H9 (cell line): ENCODE data around the gene ODAD3. TPM values are rescaled to one million over a fixed set of nuclear protein-coding genes. Genes with fewer than 3 reads are reported as not detected.

Experiments used
- DNase-seq: peaks from one replicate; pipeline ENCODE4 v3.0.0-alpha.2; 2017
- H2AFZ ChIP-seq: one replicate; pipeline ENCODE4 v1.6.1; 2013; ENCODE audit warnings: mild to moderate bottlenecking, low read length, control low read depth, moderate library complexity
- H2AK5ac ChIP-seq: 2 replicates; pipeline ENCODE4 v1.6.1; 2013; ENCODE audit warnings: low read length, control low read depth, mixed read lengths; ENCODE audit not compliant: insufficient read length
- H2BK120ac ChIP-seq: one replicate; pipeline ENCODE4 v1.6.1; 2013; ENCODE audit warnings: low read depth, mild to moderate bottlenecking, low read length, control low read depth, inconsistent platforms; ENCODE audit not compliant: poor library complexity, severe bottlenecking
- H2BK12ac ChIP-seq: 2 replicates; pipeline ENCODE4 v1.6.1; 2013; ENCODE audit warnings: low read length, control low read depth, mixed read lengths, low read depth; ENCODE audit not compliant: insufficient read length
- H2BK15ac ChIP-seq: 2 replicates; pipeline ENCODE4 v1.6.1; 2013; ENCODE audit warnings: low read depth, low read length, control low read depth
- H2BK20ac ChIP-seq: one replicate; pipeline ENCODE4 v1.6.1; 2013; ENCODE audit warnings: low read depth, mild to moderate bottlenecking, low read length, control low read depth, inconsistent platforms; ENCODE audit not compliant: poor library complexity, severe bottlenecking
- H2BK5ac ChIP-seq: 2 replicates; pipeline ENCODE4 v1.6.1; 2013; ENCODE audit warnings: low read length, control low read depth, mixed read lengths; ENCODE audit not compliant: insufficient read length
- H3K14ac ChIP-seq: 2 replicates; pipeline ENCODE4 v1.6.1; 2013; ENCODE audit warnings: low read length, control low read depth; ENCODE audit not compliant: insufficient read depth
- H3K18ac ChIP-seq: 2 replicates; pipeline ENCODE4 v1.6.1; 2013; ENCODE audit warnings: low read depth, mild to moderate bottlenecking, mixed read lengths, low read length, control low read depth; ENCODE audit not compliant: insufficient read length
- H3K23ac ChIP-seq: 2 replicates; pipeline ENCODE4 v1.6.1; 2013; ENCODE audit warnings: low read length, control low read depth, mixed read lengths, low read depth; ENCODE audit not compliant: insufficient read length
- H3K23me2 ChIP-seq: 2 replicates; pipeline ENCODE4 v1.6.1; 2013; ENCODE audit warnings: low read depth, mild to moderate bottlenecking, mixed read lengths, low read length, control low read depth; ENCODE audit not compliant: insufficient read length, poor library complexity, severe bottlenecking
- H3K27ac ChIP-seq: 2 replicates; pipeline ENCODE4 v1.5.1; 2013; ENCODE audit warnings: low read length, control low read depth, mixed read lengths, low read depth; ENCODE audit not compliant: insufficient read length
- H3K27me3 ChIP-seq: 2 replicates; pipeline ENCODE4 v1.6.1; 2013; ENCODE audit warnings: low read length, control low read depth, inconsistent platforms; ENCODE audit not compliant: insufficient read depth
- H3K4ac ChIP-seq: 2 replicates; pipeline ENCODE4 v1.6.1; 2013; ENCODE audit warnings: low read depth, mild to moderate bottlenecking, control low read depth, inconsistent platforms, low read length, moderate library complexity
- H3K4me1 ChIP-seq: 2 replicates; pipeline ENCODE4 v1.6.1; 2013; ENCODE audit warnings: low read length, control low read depth, inconsistent platforms; ENCODE audit not compliant: insufficient read depth
- H3K4me2 ChIP-seq: 2 replicates; pipeline ENCODE4 v1.6.1; 2013; ENCODE audit warnings: low read length, control low read depth, mixed read lengths; ENCODE audit not compliant: insufficient read length, insufficient read depth
- H3K56ac ChIP-seq: 2 replicates; pipeline ENCODE4 v1.6.1; 2013; ENCODE audit warnings: low read depth, mild to moderate bottlenecking, mixed read lengths, low read length, control low read depth; ENCODE audit not compliant: insufficient read length
- H3K79me1 ChIP-seq: 2 replicates; pipeline ENCODE4 v1.6.1; 2013; ENCODE audit warnings: low read depth, mild to moderate bottlenecking, moderate library complexity, low read length, control low read depth, inconsistent platforms; ENCODE audit not compliant: insufficient read depth, poor library complexity, severe bottlenecking
- H3K79me2 ChIP-seq: 2 replicates; pipeline ENCODE4 v1.6.1; 2013; ENCODE audit warnings: low read length, control low read depth, inconsistent platforms; ENCODE audit not compliant: insufficient read depth
- H3K9ac ChIP-seq: 2 replicates; pipeline ENCODE4 v1.6.1; 2013; ENCODE audit warnings: low read length, control low read depth, mixed read lengths; ENCODE audit not compliant: insufficient read length; ENCODE audit errors: extremely low read depth
- H3K9me3 ChIP-seq: one replicate; pipeline ENCODE4 v1.6.1; 2013; ENCODE audit warnings: low read depth, low read length, inconsistent platforms; ENCODE audit not compliant: control insufficient read depth
- H3T11ph ChIP-seq: one replicate; pipeline ENCODE4 v1.6.1; 2013; ENCODE audit warnings: mild to moderate bottlenecking, low read length, control low read depth, inconsistent platforms
- H4K20me1 ChIP-seq: one replicate; pipeline ENCODE4 v1.6.1; 2013; ENCODE audit not compliant: control insufficient read depth, insufficient read length, insufficient read depth
- H4K5ac ChIP-seq: 2 replicates; pipeline ENCODE4 v1.6.1; 2013; ENCODE audit warnings: low read depth, mild to moderate bottlenecking, mixed read lengths, low read length, control low read depth; ENCODE audit not compliant: insufficient read length
- H4K8ac ChIP-seq: replicated peaks from 2 replicates; pipeline ENCODE4 v1.6.1; 2013; ENCODE audit warnings: low read length, control low read depth, mixed read lengths, low read depth; ENCODE audit not compliant: insufficient read length
- H4K91ac ChIP-seq: 2 replicates; pipeline ENCODE4 v1.6.1; 2013; ENCODE audit warnings: low read depth, mild to moderate bottlenecking, moderate library complexity, mixed read lengths, low read length, control low read depth; ENCODE audit not compliant: insufficient read length
- H3K27ac Mint-ChIP-seq, 3 experiments: 2 replicates in 2 of 3; 3 replicates in 1 of 3; pipeline ENCODE4 v1.8.0; 2020 to 2021; ENCODE audit warnings: mixed read lengths in 3 of 3, mild to moderate bottlenecking in 1 of 3, moderate library complexity in 1 of 3
- H3K27me3 Mint-ChIP-seq: 2 replicates; pipeline ENCODE4 v1.8.0; 2021; ENCODE audit warnings: low read depth, mild to moderate bottlenecking, moderate library complexity, mixed read lengths
- H3K36me3 Mint-ChIP-seq, 3 experiments: 2 replicates in 2 of 3; 3 replicates in 1 of 3; pipeline ENCODE4 v1.8.0; 2020 to 2021; ENCODE audit warnings: low read depth in 3 of 3, mixed read lengths in 3 of 3; ENCODE audit not compliant: insufficient read depth in 1 of 3
- H3K4me1 Mint-ChIP-seq, 2 experiments: 2 replicates each; pipeline ENCODE4 v1.8.0; 2020; ENCODE audit warnings: mixed read lengths in 2 of 2
- H3K4me3 Mint-ChIP-seq, 2 experiments: 2 replicates in 1 of 2; 3 replicates in 1 of 2; pipeline ENCODE4 v1.8.0; 2020 to 2021; ENCODE audit warnings: mild to moderate bottlenecking in 2 of 2, mixed read lengths in 2 of 2, moderate library complexity in 1 of 2
- H3K9me3 Mint-ChIP-seq, 2 experiments: 2 replicates in 1 of 2; 3 replicates in 1 of 2; pipeline ENCODE4 v1.8.0; 2020; ENCODE audit warnings: mild to moderate bottlenecking in 2 of 2, mixed read lengths in 2 of 2, moderate library complexity in 1 of 2
- CTCF ChIP-seq: fragments of 200-600 bp; sonication (generic); conservative IDR thresholded peaks from 3 replicates; pipeline ENCODE4 v1.8.0; 2021; ENCODE audit warnings: antibody characterized with exemption, mild to moderate bottlenecking
- WGBS: extraction: QIAGEN DNeasy Blood & Tissue Kit; methylation state at CpG from one replicate; pipeline ENCODE4 v1.1.7; 2013; ENCODE audit warnings: missing lambda C conversion rate, low lambda C conversion rate, mixed read lengths; ENCODE audit not compliant: insufficient read length; ENCODE audit errors: extremely low coverage; 5-methylcytosine and 5-hydroxymethylcytosine counted together
- total RNA-seq: library from RNA; stranded (reverse); gene quantifications from 2 replicates; pipeline ENCODE4 v1.2.1, GENCODE V29; 2021

Gene ODAD3
- total RNA-seq, 1 experiment from 2014 or later = 2.5 TPM

DNA sequence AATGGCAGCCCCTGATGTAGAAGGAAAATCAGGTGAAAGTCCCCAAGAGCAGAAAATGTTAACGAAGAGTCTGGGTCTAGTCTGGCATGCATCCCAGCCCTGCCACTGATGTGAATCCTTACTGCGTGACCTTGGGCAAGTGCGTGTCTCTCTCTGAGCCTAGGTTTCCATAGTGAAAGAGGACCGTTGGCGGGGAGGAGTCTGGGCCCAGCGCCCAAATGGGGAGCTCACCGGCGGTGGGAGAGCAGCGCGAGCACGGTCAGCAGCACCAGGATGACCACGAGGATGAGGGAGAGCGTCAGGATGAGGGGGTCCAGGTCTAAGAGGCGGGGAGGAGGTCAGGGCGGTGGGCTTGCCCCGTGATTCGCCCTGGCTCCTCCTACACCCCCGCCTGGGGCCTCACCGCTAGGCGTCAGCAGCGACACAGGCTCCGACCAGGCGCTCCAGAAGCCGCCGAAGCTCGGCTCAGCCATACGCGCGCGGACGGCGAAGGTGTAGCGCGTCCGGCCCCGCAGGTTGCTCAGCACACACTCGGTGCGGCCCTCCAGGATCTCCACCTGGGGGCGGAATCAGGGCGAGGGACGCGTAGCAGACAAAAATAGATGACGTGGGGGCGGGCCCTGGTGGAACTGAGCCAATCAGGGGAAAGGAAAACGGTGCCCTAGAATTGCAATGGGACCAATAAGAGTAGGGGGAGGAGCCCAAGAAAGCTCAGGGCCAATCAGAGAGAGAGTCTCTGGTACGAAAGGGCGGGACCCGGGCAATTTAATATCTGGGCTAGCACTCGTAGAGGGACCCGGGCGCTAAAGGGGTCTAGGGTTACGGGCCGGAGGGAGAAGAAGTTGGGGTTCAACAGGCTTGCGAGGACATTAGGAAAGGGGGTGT is 54.0 kb downstream of the ODAD3 start:
- Histone ChIP-seq H3K79me2 (no peaks in the 10 kb centered on the region), H4K8ac (no peak overlapping the region), H3K23ac (no peak overlapping the region), H4K91ac (no peak overlapping the region), H3K9ac (peak overlapping the region; percentile 40), H2AFZ (no peak overlapping the region), H2BK5ac (no peak overlapping the region), H3K14ac (peak overlapping the region; percentile 61), H3K79me1 (no peaks in the 10 kb centered on the region), H2BK120ac (no peak overlapping the region), H3K27ac (peak overlapping the region; percentile 5), H3K4me2 (peak overlapping the region; percentile 71), H3T11ph (no peak overlapping the region), H3K56ac (no peak overlapping the region), H3K9me3 (no peaks in the 10 kb centered on the region), H3K23me2 (peaks cover 18% of the 10 kb centered on the region), H2BK12ac (no peak overlapping the region), H3K18ac (peak overlapping the region; percentile 80), H2BK20ac (no peak overlapping the region), H2AK5ac (no peak overlapping the region), H4K20me1 (peaks cover 4% of the 10 kb centered on the region), H2BK15ac (no peak overlapping the region), H3K27me3 (no peaks in the 10 kb centered on the region), H3K4ac (no peak overlapping the region), H3K4me1 (no peaks in the 10 kb centered on the region), H4K5ac (no peak overlapping the region)
- no CpG with 5 or more reads among the region's 54 CpGs for WGBS
- H3K4me3 Mint-ChIP-seq = peak overlapping the region; percentile 92 to 95
- peaks cover 4 to 19% (median 18%) of the 10 kb centered on the region in 3 experiments; a peak in 6 of 7 replicates for H3K36me3 Mint-ChIP-seq
- DNase-seq = peak; percentile 98
- no peaks in the 10 kb centered on the region for H3K9me3 Mint-ChIP-seq
- peaks cover 2% of the 10 kb centered on the region; the same call in 1 of the 2 replicates for H3K27me3 Mint-ChIP-seq
- H3K27ac Mint-ChIP-seq = peak overlapping the region; percentile 96 to 100 (median 100)
- TF ChIP-seq CTCF = peak; percentile 77
- peaks cover 15 to 32% of the 10 kb centered on the region in 2 experiments for H3K4me1 Mint-ChIP-seq
